Hematopoietic multipotent progenitor cell treated with erythropoietin and hydrocortisone succinate and interleukin-3 and kit ligand, for 4 days (in vitro differentiated cells): ENCODE results near the gene KRT9.
"Not testable (repeated sequence)": the region's sequence is repeated elsewhere in the genome, so short reads cannot be mapped to it uniquely, and the experiment has no call there.

Source experiments
- DNase-seq: peaks from one replicate; pipeline ENCODE4 v3.0.0-alpha.2; 2015

The KRT9 gene

GRCh38 chr17:41544491-41544892 lies 27.4 kb downstream of the KRT9 start:
- DNase-seq, result no peak

DNA sequence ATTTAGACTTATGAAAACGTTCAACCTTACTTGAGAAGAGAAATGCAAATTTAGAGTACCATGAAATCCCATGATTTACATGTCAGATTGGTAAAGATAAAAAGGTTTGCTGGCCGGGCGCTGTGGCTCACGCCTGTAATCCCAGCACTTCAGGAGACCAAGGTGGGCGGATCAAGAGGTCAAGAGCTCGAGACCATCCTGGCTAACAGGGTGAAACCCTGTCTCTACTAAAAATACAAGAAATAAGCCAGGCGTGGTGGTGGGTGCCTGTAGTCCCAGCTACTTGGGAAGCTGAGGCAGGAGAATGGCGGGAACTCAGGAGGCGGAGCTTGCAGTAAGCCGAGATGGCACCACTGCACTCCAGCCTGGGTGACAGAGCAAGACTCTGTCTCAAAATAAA lies 29.1 kb downstream of the KRT9 start:
- not testable (repeated sequence) for DNase-seq

GRCh38 chr17:41542357-41542756 lies 29.5 kb downstream of the KRT9 start:
- DNase-seq, result no peak

- no peak for DNase-seq
Measured at GRCh38 chr17:41540921-41541625, 30.8 kb downstream of the KRT9 start.

GRCh38 chr17:41539979-41540701 lies 31.7 kb downstream of the KRT9 start:
- no peak for DNase-seq

DNA sequence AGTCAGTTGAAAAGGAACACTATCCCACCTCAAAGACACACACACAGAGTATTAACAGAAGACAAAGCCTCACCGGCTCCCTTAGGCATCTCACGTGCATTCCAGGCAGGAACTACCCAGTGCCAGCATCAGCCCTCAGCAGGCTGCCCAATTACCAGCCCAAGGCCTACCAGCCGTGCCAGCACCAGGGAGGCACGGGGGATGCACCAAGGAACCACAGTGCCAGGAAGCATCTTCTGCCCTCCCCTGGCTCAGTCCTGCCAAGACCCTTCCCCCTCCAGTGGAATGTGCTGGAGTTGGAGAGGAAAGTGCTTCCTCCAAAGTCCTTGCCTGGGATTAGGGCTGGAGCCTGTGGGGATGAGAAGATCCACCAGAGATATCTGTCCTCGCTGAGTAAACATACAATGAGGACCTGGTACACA lies 32.8 kb downstream of the KRT9 start:
- no peak for DNase-seq

DNA sequence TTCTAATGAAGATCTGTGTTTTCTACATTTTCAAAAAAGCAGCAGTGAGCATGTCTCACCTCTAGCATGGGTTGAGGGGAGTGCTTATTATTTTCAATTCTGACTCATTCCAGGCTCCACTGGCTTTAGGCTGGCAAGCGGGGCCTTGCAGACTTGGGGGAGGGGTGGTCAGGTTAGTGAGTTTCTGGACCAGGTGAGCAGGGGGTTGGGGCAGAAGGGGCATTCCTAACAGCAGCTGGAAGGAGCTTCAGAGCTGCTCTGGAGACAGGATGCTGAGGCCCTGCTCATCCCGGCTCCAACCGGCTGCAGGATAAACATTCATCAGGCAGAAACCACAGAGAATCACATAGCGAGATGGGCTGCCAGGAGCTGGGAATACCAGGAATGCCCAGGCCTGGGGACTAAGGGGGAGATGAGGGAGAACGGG lies 33.3 kb downstream of the KRT9 start:
- DNase-seq, result no peak

DNA sequence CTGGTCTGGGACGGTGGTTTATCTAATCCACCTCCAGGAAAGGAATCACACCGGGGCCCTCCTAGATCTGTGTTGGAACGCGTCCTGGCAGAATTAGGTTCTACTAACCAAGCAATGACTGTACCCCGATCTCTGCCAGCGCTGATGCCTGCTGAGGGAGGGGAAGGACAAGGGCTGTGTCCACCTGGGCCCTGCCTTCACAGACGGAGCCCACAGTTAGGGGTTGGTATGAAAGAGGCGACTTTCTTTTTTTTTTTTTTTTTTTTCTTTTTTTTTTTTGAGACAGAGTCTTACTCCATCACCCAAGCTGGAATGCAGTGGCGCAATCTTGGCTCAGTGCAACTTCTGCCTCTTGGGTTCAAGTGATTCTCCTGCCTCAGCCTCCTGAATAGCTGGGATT lies 33.9 kb downstream of the KRT9 start:
- no peak for DNase-seq

DNA sequence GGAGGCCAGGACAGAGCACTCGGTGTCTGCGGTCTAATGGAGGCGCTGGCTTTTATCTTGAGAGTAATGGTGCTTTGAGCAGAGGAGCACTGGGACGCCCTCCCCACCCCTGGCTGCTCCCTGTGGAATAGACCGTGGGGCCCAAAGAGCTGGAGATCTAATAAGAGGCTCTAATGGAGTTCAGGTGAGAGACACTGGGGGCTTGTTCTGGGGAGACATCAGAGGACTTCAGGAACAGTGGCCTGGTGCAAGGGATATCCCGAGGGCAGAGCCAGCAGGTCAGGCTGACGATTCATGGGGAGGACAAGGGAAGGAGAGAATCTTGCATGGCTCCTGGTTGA lies 34.3 kb downstream of the KRT9 start:
- DNase-seq, result no peak

- DNase-seq, result no peak
Measured at GRCh38 chr17:41536741-41537613, 34.9 kb downstream of the KRT9 start.

GRCh38 chr17:41535764-41536481 lies 35.9 kb downstream of the KRT9 start:
- no peak for DNase-seq

DNA sequence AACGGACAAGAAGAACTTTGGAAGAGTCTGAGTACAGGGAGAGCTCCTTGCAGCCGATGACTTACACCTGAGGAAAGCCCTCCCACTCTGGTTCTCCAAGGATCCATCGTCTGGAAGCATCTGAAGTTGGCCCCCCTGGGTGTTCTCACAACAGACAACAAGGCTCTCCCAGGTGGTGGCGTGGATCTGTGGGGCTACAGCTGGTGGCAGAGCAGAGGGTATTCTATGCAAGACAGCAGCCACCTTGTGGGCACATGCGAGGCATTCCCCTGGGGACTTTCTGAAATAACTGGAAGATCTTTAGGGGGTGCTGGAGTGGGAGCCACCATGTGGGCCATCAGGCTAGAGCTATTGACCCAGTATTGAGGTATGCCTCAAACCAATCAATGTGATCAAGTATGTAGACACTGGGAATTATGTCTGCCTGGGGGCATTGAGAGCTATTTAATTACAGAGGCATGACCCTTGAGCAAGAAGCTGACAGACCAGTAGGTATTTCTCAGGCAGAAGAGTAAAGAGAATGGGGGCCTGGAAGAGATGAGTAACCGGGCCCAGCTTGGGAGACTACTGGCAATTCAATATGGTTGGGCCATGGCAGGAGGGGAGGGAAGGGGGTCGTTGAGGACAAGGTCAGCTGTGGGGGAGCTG lies 36.8 kb downstream of the KRT9 start:
- no peak for DNase-seq

GRCh38 chr17:41533613-41534012 lies 38.2 kb downstream of the KRT9 start:
- no peak for DNase-seq

- DNase-seq, result no peak
Measured at GRCh38 chr17:41532947-41533570, 38.8 kb downstream of the KRT9 start.

GRCh38 chr17:41531993-41532392 lies 39.9 kb downstream of the KRT9 start:
- no peak for DNase-seq

GRCh38 chr17:41530062-41531048 lies 41.5 kb downstream of the KRT9 start:
- peak; percentile 77 for DNase-seq

- peak; percentile 25 for DNase-seq
Measured at GRCh38 chr17:41529491-41529915, 42.4 kb downstream of the KRT9 start.

DNA sequence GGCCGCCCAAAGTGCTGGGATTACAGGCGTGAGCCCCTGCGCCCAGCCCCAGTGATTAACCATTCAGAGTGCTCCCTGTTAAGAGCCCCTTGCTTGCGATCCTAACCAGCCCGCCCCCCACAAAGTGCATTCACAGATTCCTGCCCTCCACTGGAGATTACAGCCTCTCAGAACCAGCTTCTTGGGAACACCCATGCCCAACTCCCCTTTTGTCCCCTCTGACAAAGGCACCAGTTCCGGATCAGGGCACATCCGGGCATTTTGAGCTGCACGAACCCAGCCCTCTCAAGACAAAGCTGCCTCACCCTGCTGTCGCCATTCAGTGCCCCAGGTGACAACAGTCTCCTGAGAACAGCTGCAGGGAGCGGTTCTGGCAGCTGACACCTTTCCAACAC lies 42.9 kb downstream of the KRT9 start:
- DNase-seq, result no peak

DNA sequence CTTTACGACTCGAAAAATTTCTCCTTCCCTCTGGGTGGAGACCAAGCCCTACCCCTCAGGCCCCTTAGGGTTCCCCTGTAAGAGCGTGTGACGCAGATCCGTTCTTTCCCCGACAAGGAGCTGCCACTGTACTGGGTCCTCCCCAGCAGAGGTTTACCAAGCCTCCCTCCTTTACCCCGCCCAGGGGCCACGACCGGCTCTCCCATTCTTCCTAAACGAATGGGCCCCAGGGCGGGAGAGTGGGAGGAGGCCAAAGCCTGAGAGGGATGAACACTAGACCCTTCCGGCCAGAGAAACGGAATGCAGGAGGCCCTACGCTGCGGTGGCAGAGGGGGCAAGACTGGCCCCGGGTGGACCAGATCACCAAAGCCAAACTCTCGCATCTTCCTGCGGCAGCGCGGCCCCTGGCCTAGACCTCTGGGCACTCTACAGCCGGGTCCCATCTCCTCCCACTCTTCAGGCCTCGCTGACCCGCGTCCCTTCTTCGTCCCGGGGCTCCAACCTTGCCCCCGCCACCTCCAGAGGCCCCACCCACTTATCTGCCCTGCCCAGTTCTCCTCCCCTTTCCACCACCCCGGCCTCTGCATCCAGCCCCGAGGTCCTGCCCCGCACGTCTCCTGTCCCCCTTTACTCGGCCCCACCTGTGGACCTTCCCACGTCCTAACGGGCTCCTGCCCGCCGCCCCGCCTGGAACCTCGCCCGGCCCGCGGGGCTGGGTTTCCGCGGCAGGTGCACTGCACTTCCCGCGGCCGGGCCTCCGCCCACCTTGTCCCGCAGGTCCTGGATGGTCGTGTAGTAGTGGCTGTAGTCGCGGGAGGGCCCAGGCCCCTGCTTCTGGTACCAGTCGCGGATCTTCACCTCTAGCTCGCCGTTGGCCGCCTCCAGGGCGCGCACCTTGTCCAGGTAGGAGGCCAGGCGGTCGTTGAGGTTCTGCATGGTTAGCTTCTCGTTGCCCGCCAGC lies 44.5 kb downstream of the KRT9 start:
- no peak for DNase-seq
